Panc1 (cell line): Measurements from ENCODE around the gene GNAQ. TPM values are rescaled to one million over a fixed set of nuclear protein-coding genes. Genes with fewer than 3 reads are reported as not detected.

Source experiments
- ATAC-seq: fragments of 200-7000 bp; cut with Tn5 transposase; 2 replicates; pipeline ENCODE4 v1.9.1; 2020; ENCODE audit warnings: mild to moderate bottlenecking, moderate library complexity
- BruUV-seq: library from RNA; stranded (reverse); fragments of 400-500 nt; replicated peaks from 2 replicates; lab custom pipeline; 2021; lab: Mats Ljungman, UMichigan
- CTCF ChIA-PET: fragments of 300-600 bp; sonication (Branson Sonifier 250); formaldehyde crosslinking; loops from one replicate; lab custom pipeline; 2022; ENCODE audit warnings: antibody characterized with exemption; lab: Charles Lee
- POLR2A ChIA-PET: fragments of 300-600 bp; sonication (Branson Sonifier 250); formaldehyde crosslinking; loops from one replicate; lab custom pipeline; 2022; ENCODE audit warnings: antibody characterized with exemption; lab: Charles Lee
- DNase-seq: peaks from one replicate; pipeline ENCODE4 v3.0.0-alpha.2; 2010; ENCODE audit warnings: low read depth, low spot score
- H3K27ac ChIP-seq: 2 replicates; pipeline ENCODE4 v1.5.1; 2011; ENCODE audit warnings: mild to moderate bottlenecking, low read length, inconsistent platforms
- H3K27me3 ChIP-seq: fragments of 200-500 bp; sonication (Bioruptor generic); 2 replicates; pipeline ENCODE4 v1.6.0; 2014; ENCODE audit warnings: low read length, inconsistent platforms; ENCODE audit not compliant: control insufficient read depth, insufficient read depth
- H3K36me3 ChIP-seq: fragments of 200-500 bp; sonication (Bioruptor generic); 2 replicates; pipeline ENCODE4 v1.5.1; 2014; ENCODE audit warnings: inconsistent platforms, mild to moderate bottlenecking, low read length, moderate library complexity; ENCODE audit not compliant: control insufficient read depth, insufficient read depth
- H3K4me1 ChIP-seq: 2 replicates; pipeline ENCODE4 v1.5.1; 2011; ENCODE audit warnings: inconsistent platforms, mild to moderate bottlenecking, low read length, moderate library complexity; ENCODE audit not compliant: control insufficient read depth, insufficient read depth
- H3K4me3 ChIP-seq, 2 experiments: 2 replicates each; pipeline ENCODE4 v1.5.1; 2011 to 2012; ENCODE audit warnings: low read depth in 2 of 2, low read length in 2 of 2, mild to moderate bottlenecking in 2 of 2, inconsistent platforms in 1 of 2, moderate library complexity in 1 of 2
- H3K9me3 ChIP-seq: fragments of 200-500 bp; sonication (Bioruptor generic); 2 replicates; pipeline ENCODE4 v1.5.1; 2014; ENCODE audit warnings: low read depth, mild to moderate bottlenecking, inconsistent platforms, low read length, moderate library complexity; ENCODE audit not compliant: control insufficient read depth, insufficient read depth
- CTCF ChIP-seq: fragments of 450-650 bp; IDR thresholded peaks from 2 replicates; pipeline ENCODE4 v1.5.1; 2017; ENCODE audit warnings: mild to moderate bottlenecking
- POLR2AphosphoS5 ChIP-seq: IDR thresholded peaks from 2 replicates; pipeline ENCODE4 v1.6.1; 2012; ENCODE audit warnings: mild to moderate bottlenecking, low read depth, low read length, moderate library complexity
- REST ChIP-seq, 2 experiments: IDR thresholded peaks; 2 replicates each; pipeline ENCODE4 v1.6.1; 2011 to 2012; ENCODE audit warnings: low read depth in 2 of 2, control low read depth in 1 of 2, low read length in 1 of 2, mild to moderate bottlenecking in 1 of 2, moderate library complexity in 1 of 2; ENCODE audit not compliant: insufficient read depth in 1 of 2
- SIN3A ChIP-seq: IDR thresholded peaks from 2 replicates; pipeline ENCODE4 v1.6.1; 2012; ENCODE audit warnings: low read depth, mild to moderate bottlenecking, low read length, moderate library complexity, borderline replicate concordance; ENCODE audit not compliant: insufficient read depth
- TCF7L2 ChIP-seq: IDR thresholded peaks from 2 replicates; pipeline ENCODE4 v1.6.1; 2011; ENCODE audit warnings: mild to moderate bottlenecking, low read depth, low read length, inconsistent platforms
- in situ Hi-C: cut with HindIII; loops from 2 replicates; pipeline ENCODE4 v1.10.0; 2016; ENCODE audit warnings: low sequenced_read_pairs, low pct_unique_long_range_greater_than_20kb
- intact Hi-C: fragments of 100-400 bp; cut with micrococcal nuclease; formaldehyde crosslinking; loops from one replicate; pipeline ENCODE4 v1.10.0; 2022; ENCODE audit not compliant: unreplicated experiment
- total RNA-seq: library from RNA; stranded (reverse); gene quantifications from one replicate; pipeline ENCODE4 v1.2.1, GENCODE V29; 2021; ENCODE audit not compliant: unreplicated experiment

The GNAQ gene
- total RNA-seq, 1 experiment from 2014 or later, result 34.5 TPM

- Histone ChIP-seq H3K27me3 (no peaks in the 10 kb centered on the region), H3K9me3 (no peaks in the 10 kb centered on the region), H3K4me1 (peaks cover 8% of the 10 kb centered on the region), H3K27ac (no peak overlapping the region), H3K4me3 (no peak overlapping the region), H3K36me3 (no peaks in the 10 kb centered on the region)
- no TSS peak for BruUV-seq
- in situ Hi-C loops (no loop called here), intact Hi-C loops (no loop called here)
- no peak for ATAC-seq
- no peak for TF ChIP-seq SIN3A
- ChIA-PET POLR2A (interaction anchor here (0.5 kb wide), 1 partner anchor 1248 kb away, joined by 10 read pairs; no protein-coding TSS in a partner anchor), CTCF (no interaction called here)
- no peak for DNase-seq
Observed at GRCh38 chr9:78026416-78026815, 5.2 kb downstream of the GNAQ start.

- DNase-seq (no peak), ATAC-seq (no peak)
- Histone ChIP-seq H3K36me3 (no peaks in the 10 kb centered on the region), H3K4me1 (peaks cover 8% of the 10 kb centered on the region), H3K27ac (no peak overlapping the region), H3K4me3 (no peak overlapping the region), H3K9me3 (no peaks in the 10 kb centered on the region), H3K27me3 (no peaks in the 10 kb centered on the region)
- in situ Hi-C loops (no loop called here), intact Hi-C loops (no loop called here)
- ChIA-PET POLR2A (no interaction called here), CTCF (no interaction called here)
- TF ChIP-seq CTCF (no peak), REST (IDR thresholded peaks at IDR 0.05; ENCODE audit: insufficient read depth in 1 of 2, low read depth in 2 of 2, low read length in 1 of 2) (no peak), SIN3A (no peak), POLR2AphosphoS5 (no peak), TCF7L2 (no peak)
- no TSS peak for BruUV-seq
Observed at GRCh38 chr9:78025186-78025585, 6.4 kb downstream of the GNAQ start.

GRCh38 chr9:78023003-78023741 lies 8.4 kb downstream of the GNAQ start:
- DNase-seq (no peak), ATAC-seq (no peak)
- intact Hi-C loops, result no loop called here
- in situ Hi-C loops, result no loop called here
- TF ChIP-seq REST (IDR thresholded peaks at IDR 0.05; ENCODE audit: insufficient read depth in 1 of 2, low read depth in 2 of 2, low read length in 1 of 2) (no peak), POLR2AphosphoS5 (no peak), SIN3A (no peak), CTCF (no peak), TCF7L2 (no peak)
- Histone ChIP-seq H3K9me3 (no peaks in the 10 kb centered on the region), H3K27me3 (no peaks in the 10 kb centered on the region), H3K4me3 (no peak overlapping the region), H3K4me1 (no peaks in the 10 kb centered on the region), H3K27ac (no peak overlapping the region), H3K36me3 (no peaks in the 10 kb centered on the region)
- ChIA-PET CTCF (no interaction called here), POLR2A (no interaction called here)
- BruUV-seq, result no TSS peak
